Fibroblast of mammary gland (primary cell): ENCODE results near the gene SPEF2.

Source experiments
- DNase-seq: peaks from one replicate; pipeline ENCODE4 v3.0.0-alpha.2; 2010; ENCODE audit warnings: low read depth
- H3K4me3 ChIP-seq: 2 replicates; pipeline ENCODE4 v1.5.1; 2011; ENCODE audit warnings: low read depth, mild to moderate bottlenecking, low read length, moderate library complexity; ENCODE audit not compliant: control insufficient read depth
- CTCF ChIP-seq: conservative IDR thresholded peaks from 2 replicates; pipeline ENCODE4 v1.5.1; 2011; ENCODE audit warnings: low read depth, low read length, inconsistent platforms; ENCODE audit not compliant: control insufficient read depth, insufficient read depth

Gene SPEF2

GRCh38 chr5:35617435-35618303 lies at the start of gene SPEF2:
Gene SPEF2 (plus strand): TSS chr5:35617863. CDS start chr5:35617998, 135 bp downstream.
- peak within 1 kb of the TSS; percentile 81 for H3K4me3 ChIP-seq
- peak; percentile 77 for TF ChIP-seq CTCF
- DNase-seq = peak; percentile 92

- no peak for DNase-seq
- H3K4me3 ChIP-seq = no peak overlapping the region
- TF ChIP-seq CTCF = no peak
Measured at GRCh38 chr5:35575578-35575977, 42.1 kb upstream of the SPEF2 start.

GRCh38 chr5:35587419-35587818 lies 30.2 kb upstream of the SPEF2 start:
- no peak for TF ChIP-seq CTCF
- no peak for DNase-seq
- H3K4me3 ChIP-seq = no peak overlapping the region

- TF ChIP-seq CTCF = no peak
- DNase-seq = no peak
Measured at GRCh38 chr5:35593338-35593737, 24.3 kb upstream of the SPEF2 start.

GRCh38 chr5:35598707-35599370 lies 18.8 kb upstream of the SPEF2 start:
- no peak for DNase-seq
- TF ChIP-seq CTCF = no peak

More at GRCh38 chr5:35593338-35593737, 24.3 kb upstream of the SPEF2 start:
- no peak overlapping the region for H3K4me3 ChIP-seq

GRCh38 chr5:35600591-35600990 lies 17.1 kb upstream of the SPEF2 start:
- TF ChIP-seq CTCF = no peak
- no peak for DNase-seq
- H3K4me3 ChIP-seq = no peak overlapping the region

More at GRCh38 chr5:35598707-35599370, 18.8 kb upstream of the SPEF2 start:
- H3K4me3 ChIP-seq = no peak overlapping the region
